Epithelial cell of proximal tubule (primary cell): ENCODE results near the gene MTMR11. TPM values are rescaled to one million over a fixed set of nuclear protein-coding genes. Genes with fewer than 3 reads are reported as not detected.
A peak's percentile ranks its signal among the peaks of the same experiment; 100 is the strongest.

Experiments
- DNase-seq: peaks from one replicate; pipeline ENCODE4 v3.0.0-alpha.2; 2011; ENCODE audit warnings: low read depth
- H3K4me3 ChIP-seq: 2 replicates; pipeline ENCODE4 v1.5.1; 2011; ENCODE audit warnings: low read depth, mild to moderate bottlenecking, low read length
- CTCF ChIP-seq: conservative IDR thresholded peaks from 2 replicates; pipeline ENCODE4 v1.5.1; 2012; ENCODE audit warnings: low read depth, mild to moderate bottlenecking, low read length
- total RNA-seq: library from RNA; depleted of rRNA; stranded (reverse); fragments of >200 nt; gene quantifications from 2 replicates; pipeline ENCODE4 v1.2.3, GENCODE V29; 2015

Gene MTMR11
- total RNA-seq, 1 donor from 2014 or later = 8.9 TPM

DNA sequence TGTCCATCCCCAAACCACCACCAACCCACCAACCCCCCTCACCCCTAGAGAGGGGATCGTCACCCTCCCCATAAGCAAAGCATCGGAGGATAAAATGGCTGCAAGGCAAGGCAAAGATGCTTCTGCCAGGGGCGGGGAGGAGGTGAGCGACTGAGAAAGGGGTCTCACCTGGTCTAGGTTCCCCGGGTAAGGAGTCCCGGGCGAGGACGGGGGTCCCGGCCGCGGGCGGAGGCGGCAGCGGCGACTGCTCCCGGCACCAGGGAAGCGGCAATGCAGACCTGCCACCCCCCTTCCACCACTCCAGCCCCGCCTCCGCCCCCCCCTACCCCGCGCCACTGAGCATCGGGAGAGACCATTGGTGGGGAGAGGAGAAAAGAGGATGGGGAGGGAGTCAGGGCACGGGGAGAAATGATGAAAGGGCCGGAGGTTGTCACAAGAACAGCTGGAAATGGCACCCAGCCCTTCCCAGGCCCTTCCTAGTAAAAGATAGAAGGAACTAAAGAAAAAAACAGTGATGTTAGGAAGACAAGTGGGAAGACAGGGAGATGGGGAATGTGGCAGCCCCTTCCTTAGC is 19.0 kb downstream of the MTMR11 start, which contains the start of gene SV2A:
Gene SV2A (minus strand): TSS at position 274 of the 574 bp plus-strand sequence. CDS start 4,004 bp downstream, outside the sequence.
- no peak for TF ChIP-seq CTCF
- H3K4me3 ChIP-seq = peak within 1 kb of the TSS; percentile 48
- no peak for DNase-seq

DNA sequence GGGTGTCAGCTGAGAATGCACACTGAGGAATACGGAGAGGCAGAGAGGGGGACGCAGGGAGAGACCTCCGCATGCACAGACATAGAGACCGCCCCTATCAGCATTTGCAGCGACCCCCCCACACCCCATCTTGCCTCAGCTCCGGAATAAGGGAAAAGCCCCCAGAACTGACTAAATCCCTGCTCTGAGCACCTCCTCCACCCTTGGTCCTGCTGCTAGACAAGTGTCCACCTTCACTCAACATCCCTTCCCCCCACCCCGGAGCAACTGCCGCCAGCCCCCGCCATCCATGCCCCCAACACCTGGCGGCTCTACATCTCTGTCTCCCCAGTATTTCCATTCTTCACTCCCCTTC is 19.8 kb downstream of the MTMR11 start:
- DNase-seq = no peak
- TF ChIP-seq CTCF = no peak
- H3K4me3 ChIP-seq = no peak overlapping the region

DNA sequence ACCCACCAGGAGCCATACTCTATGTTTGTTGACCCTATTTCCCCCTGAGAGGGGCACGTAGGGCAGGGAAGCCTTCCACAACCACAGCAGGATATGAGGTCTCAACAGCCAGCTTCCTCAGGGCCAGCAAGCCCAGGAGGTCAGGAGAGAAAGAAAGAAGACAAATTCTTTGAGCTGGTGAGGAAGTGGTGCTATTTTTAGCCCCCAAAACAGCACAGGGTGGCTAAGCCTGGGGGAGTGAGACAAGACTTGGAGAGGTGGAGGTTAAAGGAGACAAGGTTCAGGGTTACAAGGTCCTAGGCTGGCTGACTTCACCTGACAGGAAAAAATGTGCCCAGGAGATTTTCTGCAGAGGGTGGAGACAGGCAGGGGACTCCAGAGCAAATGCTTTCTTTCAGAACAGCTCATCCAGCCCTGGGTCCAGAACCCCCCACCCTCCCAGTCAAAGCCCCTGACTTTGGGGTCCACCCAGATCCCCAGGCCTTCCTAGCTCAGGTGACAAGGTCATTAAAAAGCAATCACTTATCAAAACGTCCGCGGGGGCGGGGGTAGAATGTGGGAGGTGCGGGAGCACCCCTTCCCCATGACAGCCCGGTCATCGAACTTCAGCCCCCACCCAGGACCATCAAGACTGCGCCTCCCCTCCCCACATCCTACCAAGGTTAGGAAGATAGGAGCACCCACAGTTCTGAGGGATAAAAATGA is 20.3 kb downstream of the MTMR11 start:
- TF ChIP-seq CTCF = no peak
- H3K4me3 ChIP-seq = no peak overlapping the region
- DNase-seq = no peak

DNA sequence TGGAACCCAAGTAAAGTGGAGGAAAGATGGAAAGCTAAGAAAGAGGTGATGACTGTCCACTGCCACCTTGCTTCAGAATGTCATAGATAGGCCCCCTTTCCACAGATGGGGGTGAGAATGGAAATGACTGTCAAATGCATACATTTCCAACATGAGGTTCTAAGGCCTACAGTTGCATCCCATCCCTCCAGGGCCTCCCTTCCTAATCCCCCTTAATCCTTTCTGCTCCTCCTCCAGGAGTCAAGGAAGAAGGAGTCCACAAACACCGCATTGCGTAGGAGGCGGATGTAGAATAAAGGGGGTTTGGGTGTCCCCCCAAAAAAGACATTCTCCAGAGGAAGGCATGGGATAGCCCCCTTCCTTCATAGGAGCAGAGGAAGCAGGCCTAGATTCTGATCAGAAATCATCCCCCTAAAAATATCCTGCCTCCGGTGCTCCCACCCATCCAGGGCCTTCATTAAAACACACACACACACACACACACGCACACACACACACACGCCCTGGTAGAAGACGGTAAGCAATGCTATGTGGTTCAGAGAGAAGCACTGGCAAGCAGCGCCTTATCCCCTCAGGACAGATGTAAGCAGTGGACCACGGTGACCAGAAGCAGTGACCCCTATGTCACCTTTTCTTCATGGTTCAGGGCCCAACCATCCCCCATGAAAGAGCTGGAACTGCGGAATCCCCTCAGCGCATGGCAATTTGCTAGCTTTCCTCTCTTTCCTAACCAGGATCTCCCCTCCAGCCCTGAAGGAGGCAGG is 21.1 kb downstream of the MTMR11 start:
- no peak overlapping the region for H3K4me3 ChIP-seq
- DNase-seq = no peak
- TF ChIP-seq CTCF = no peak

GRCh38 chr1:149914545-149914944 is 22.1 kb downstream of the MTMR11 start:
- no peak for DNase-seq
- no peak for TF ChIP-seq CTCF
- H3K4me3 ChIP-seq = no peak overlapping the region

DNA sequence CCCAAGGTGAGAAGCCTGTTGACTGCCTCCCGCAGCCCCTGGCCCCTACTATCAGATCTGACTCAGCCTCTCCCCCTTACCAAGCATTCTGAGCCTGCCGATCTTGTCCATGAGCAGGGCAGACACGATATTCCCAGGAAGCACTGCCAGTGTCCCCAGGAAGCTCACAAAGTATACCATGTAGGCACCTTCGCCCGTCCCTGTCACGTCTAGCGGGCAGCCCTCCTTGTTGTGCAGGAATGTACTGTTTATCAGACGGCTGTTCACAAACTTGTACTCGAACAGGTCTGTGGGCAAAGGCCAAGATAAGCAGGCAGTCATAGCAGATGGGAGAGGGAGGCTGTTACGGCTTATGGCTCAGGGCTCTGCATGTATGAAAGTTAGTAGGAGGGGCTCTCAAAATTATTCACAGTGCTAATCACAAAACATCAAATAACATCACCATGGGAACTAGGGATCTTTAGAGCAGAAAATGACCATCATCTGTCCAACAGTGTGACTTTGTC is 30.1 kb downstream of the MTMR11 start:
- no peak overlapping the region for H3K4me3 ChIP-seq
- DNase-seq = no peak
- no peak for TF ChIP-seq CTCF
